ENCODE results near the gene OPCML. TPM values are rescaled to one million over a fixed set of nuclear protein-coding genes. Genes with fewer than 3 reads are reported as not detected.
A peak's percentile ranks its signal among the peaks of the same experiment; 100 is the strongest.

Gene OPCML
- total and polyA plus RNA-seq, 2 experiments from 2014 or later = 1.2 to 4.4 TPM

GRCh38 chr11:133239575-133239974 lies 292.7 kb downstream of the OPCML start (continued):
- 0 out of 4 replicates have a peak, but pooled peaks of 1 of the 2 experiments have one; percentile 9 for TF ChIP-seq CTCF (conservative IDR thresholded peaks at IDR 0.05; ENCODE audit: low read depth in 2 of 2)

- Mint-ChIP-seq H3K9me3 (peaks cover 5% of the 10 kb centered on the region), H3K4me1 (peaks cover 47% of the 10 kb centered on the region), H3K36me3 (ENCODE audit: low read depth) (peaks cover 4% of the 10 kb centered on the region; the same call in 1 of the 3 replicates), H3K27ac (no peak overlapping the region), H3K4me3 (no peak overlapping the region), H3K27me3 (ENCODE audit: insufficient read depth, low read depth, poor library complexity) (no peaks in the 10 kb centered on the region)
- ATAC-seq = no peak
- Histone ChIP-seq H3F3A (replicated peaks; ENCODE audit: low read depth) (no peaks in the 10 kb centered on the region), H2AFZ (no peak overlapping the region), H3K4me3 (no peak overlapping the region), H3K36me3 (ENCODE audit: insufficient read depth) (0 out of 2 replicates have a peak, but pooled peaks cover 1% of the 10 kb centered on the region), H3K4me1 (ENCODE audit: insufficient read depth) (peaks cover 51% of the 10 kb centered on the region), H3K79me2 (replicated peaks; ENCODE audit: insufficient read depth) (no peaks in the 10 kb centered on the region), H3K4me2 (0 out of 2 replicates have a peak overlapping the region, but pooled peaks have one; percentile 58), H3K27ac (ENCODE audit: low read depth) (no peak overlapping the region), H3K27me3 (ENCODE audit: insufficient read depth) (no peaks in the 10 kb centered on the region), H3K9me2 (ENCODE audit: insufficient read depth) (0 out of 2 replicates have a peak, but pooled peaks cover 6% of the 10 kb centered on the region), H4K20me1 (replicated peaks; ENCODE audit: insufficient read depth) (no peaks in the 10 kb centered on the region)
- DNase-seq (ENCODE audit: low spot score) = no peak
- TF ChIP-seq CREB1 (CRISPR knock-in tag; IDR thresholded peaks at IDR 0.05; ENCODE audit: low read depth) = no peak
- no peak for TF ChIP-seq ZNF462 (CRISPR knock-in tag; IDR thresholded peaks at IDR 0.05)
- no peak for TF ChIP-seq POLR2AphosphoS5 (IDR thresholded peaks at IDR 0.05; ENCODE audit: low read depth)
- TF ChIP-seq EZH2phosphoT487 (IDR thresholded peaks at IDR 0.05; ENCODE audit: unreplicated experiment) = no peak
- TF ChIP-seq CTCF (conservative IDR thresholded peaks at IDR 0.05; ENCODE audit: low read depth in 2 of 2) = no peak
- TF ChIP-seq ETS1 (IDR thresholded peaks at IDR 0.05) = no peak
- TF ChIP-seq ZNF114 (CRISPR knock-in tag; IDR thresholded peaks at IDR 0.05) = no peak
- TF ChIP-seq JUNB (IDR thresholded peaks at IDR 0.05; ENCODE audit: unreplicated experiment) = no peak
- TF ChIP-seq NANOG (IDR thresholded peaks at IDR 0.05; ENCODE audit: borderline replicate concordance) = no peak
- TF ChIP-seq STAT1 (IDR thresholded peaks at IDR 0.05; ENCODE audit: unreplicated experiment) = no peak
- no peak for TF ChIP-seq EZH2 (IDR thresholded peaks at IDR 0.05; ENCODE audit: low read depth, unreplicated experiment)
- TF ChIP-seq ZNF331 (CRISPR knock-in tag; IDR thresholded peaks at IDR 0.05; ENCODE audit: low read depth) = no peak
Measured at GRCh38 chr11:133238495-133238894, 293.8 kb downstream of the OPCML start.

Data from GM23338 (cell line).